BE2C (cell line): ENCODE results near the gene AP5B1.

Experiments used
- DNase-seq: peaks from one replicate; pipeline ENCODE4 v3.0.0-alpha.2; 2020
- H3K27me3 ChIP-seq: fragments of 250-450 bp; sonication (Bioruptor Pico); 2 replicates; pipeline ENCODE4 v1.5.1; 2020; ENCODE audit warnings: mild to moderate bottlenecking
- H3K36me3 ChIP-seq: fragments of 250-450 bp; sonication (Bioruptor Pico); 2 replicates; pipeline ENCODE4 v1.5.1; 2020; ENCODE audit warnings: mild to moderate bottlenecking
- H3K4me1 ChIP-seq: fragments of 250-450 bp; sonication (Bioruptor Pico); 2 replicates; pipeline ENCODE4 v1.5.1; 2020
- H3K4me3 ChIP-seq: 2 replicates; pipeline ENCODE4 v1.5.1; 2011; ENCODE audit warnings: low read depth, low read length
- H3K9me3 ChIP-seq: fragments of 250-450 bp; sonication (Bioruptor Pico); 2 replicates; pipeline ENCODE4 v1.5.1; 2020
- CTCF ChIP-seq: IDR thresholded peaks from 2 replicates; pipeline ENCODE4 v1.5.1; 2012; ENCODE audit warnings: mild to moderate bottlenecking, low read depth, low read length

Gene AP5B1

GRCh38 chr11:65811764-65812475 lies 31.1 kb upstream of the AP5B1 start:
- TF ChIP-seq CTCF = no peak; the same call in 1 of the 2 replicates
- Histone ChIP-seq H3K4me1 (no peaks in the 10 kb centered on the region), H3K27me3 (peaks cover 58% of the 10 kb centered on the region), H3K9me3 (no peaks in the 10 kb centered on the region), H3K36me3 (no peaks in the 10 kb centered on the region), H3K4me3 (no peak overlapping the region)
- DNase-seq = no peak

- Histone ChIP-seq H3K27me3 (peaks cover 68% of the 10 kb centered on the region), H3K4me3 (no peak overlapping the region), H3K4me1 (no peaks in the 10 kb centered on the region), H3K36me3 (no peaks in the 10 kb centered on the region), H3K9me3 (no peaks in the 10 kb centered on the region)
- no peak for TF ChIP-seq CTCF
- DNase-seq = no peak
These were observed 29.5 kb upstream of the AP5B1 start for GRCh38 chr11:65810046-65810868.

GRCh38 chr11:65809496-65809895 lies 28.7 kb upstream of the AP5B1 start:
- no peak for TF ChIP-seq CTCF
- no peaks in the 10 kb centered on the region for H3K9me3 ChIP-seq
- H3K36me3 ChIP-seq = no peaks in the 10 kb centered on the region
- no peak overlapping the region for H3K4me3 ChIP-seq
- no peak for DNase-seq
- H3K4me1 ChIP-seq = no peaks in the 10 kb centered on the region
- H3K27me3 ChIP-seq = peaks cover 71% of the 10 kb centered on the region

GRCh38 chr11:65808744-65809341 lies 28.1 kb upstream of the AP5B1 start:
- no peak for DNase-seq
- no peak for TF ChIP-seq CTCF
- H3K36me3 ChIP-seq = no peaks in the 10 kb centered on the region
- H3K27me3 ChIP-seq = peaks cover 77% of the 10 kb centered on the region
- H3K4me1 ChIP-seq = no peaks in the 10 kb centered on the region
- H3K9me3 ChIP-seq = no peaks in the 10 kb centered on the region
- no peak overlapping the region for H3K4me3 ChIP-seq

GRCh38 chr11:65806979-65807378 lies 26.2 kb upstream of the AP5B1 start:
- H3K4me3 ChIP-seq = no peak overlapping the region
- H3K36me3 ChIP-seq = no peaks in the 10 kb centered on the region
- no peak for TF ChIP-seq CTCF
- peaks cover 85% of the 10 kb centered on the region for H3K27me3 ChIP-seq
- H3K9me3 ChIP-seq = no peaks in the 10 kb centered on the region
- H3K4me1 ChIP-seq = no peaks in the 10 kb centered on the region
- DNase-seq = no peak
